ENCODE results near the gene PUSL1.

Gene PUSL1

DNA sequence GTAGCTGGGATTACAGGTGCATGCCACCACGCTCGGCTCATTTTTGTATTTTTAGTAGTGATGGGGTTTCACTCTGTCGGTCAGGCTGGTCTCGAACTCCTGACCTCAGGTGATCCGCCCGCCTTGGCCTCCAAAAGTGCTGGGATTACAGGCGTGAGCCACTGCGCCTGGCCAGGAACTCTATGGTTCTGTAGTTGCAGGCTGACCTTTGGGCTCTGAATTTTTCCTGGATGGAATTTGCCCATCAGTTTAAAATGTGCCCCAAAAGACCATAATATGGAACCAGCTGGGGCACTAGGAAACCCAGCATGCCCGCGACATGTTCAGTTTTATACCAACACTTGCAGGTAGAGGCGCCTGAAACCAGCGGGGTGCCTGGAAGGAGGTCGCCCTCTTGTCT is 29.8 kb upstream of the PUSL1 start:
- no peak overlapping the region for H3K27ac ChIP-seq
- DNase-seq (ENCODE audit: low read depth, low spot score) = no peak

DNA sequence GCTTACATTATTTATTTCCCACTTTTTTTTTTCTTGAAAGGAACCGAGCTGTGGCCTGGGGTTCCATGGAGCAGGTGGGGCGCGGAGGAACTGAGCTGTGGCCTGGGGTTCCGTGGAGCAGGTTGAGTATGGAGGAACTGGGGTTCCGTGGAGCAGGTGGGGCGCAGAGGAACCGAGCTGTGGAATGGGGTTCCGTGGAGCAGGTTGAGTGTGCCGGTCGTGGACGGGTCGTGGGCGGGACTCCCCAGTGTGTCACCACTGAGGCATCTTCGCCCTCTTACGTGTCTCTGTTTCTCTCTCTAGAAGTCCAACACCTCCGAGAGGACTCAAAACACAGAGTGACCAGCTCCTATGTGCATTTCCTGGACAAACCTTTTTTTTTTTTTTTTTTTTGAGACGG is 29.4 kb upstream of the PUSL1 start:
- no peak overlapping the region for H3K27ac ChIP-seq
- DNase-seq (ENCODE audit: low read depth, low spot score) = no peak

DNA sequence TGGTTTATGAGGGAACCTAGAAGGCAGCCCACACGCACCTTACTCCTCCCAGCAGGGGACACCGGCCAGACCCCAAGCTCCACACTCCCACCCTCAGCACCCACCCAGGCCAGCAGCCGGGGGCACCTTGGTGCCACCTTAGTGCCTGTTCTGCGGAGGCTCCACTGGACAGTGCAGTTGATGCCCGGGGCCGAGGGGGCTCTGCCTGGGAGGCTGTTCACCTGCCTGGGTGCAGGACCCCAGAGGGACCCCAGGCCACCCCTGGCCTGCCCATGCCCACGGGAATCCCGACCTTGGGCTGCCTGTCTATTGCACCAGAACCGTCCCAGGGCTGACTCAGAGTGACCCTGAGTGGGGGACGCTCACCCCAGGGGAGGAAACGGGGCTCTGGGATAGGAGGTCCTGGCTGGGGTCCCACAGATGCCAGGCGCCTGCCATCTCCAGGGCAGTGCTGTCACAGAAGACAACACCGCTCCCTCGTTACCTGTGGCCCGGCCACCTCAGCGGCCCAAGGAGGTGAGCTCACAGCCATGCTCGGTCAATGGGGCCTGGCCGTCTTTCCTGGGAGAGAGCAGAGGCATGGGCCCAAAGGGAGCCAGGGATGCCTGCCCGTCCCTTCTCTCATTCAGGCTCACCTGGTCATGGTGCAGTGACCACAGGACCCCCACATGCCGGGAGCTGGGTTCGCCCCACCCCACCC is 27.5 kb upstream of the PUSL1 start:
- DNase-seq (ENCODE audit: low read depth, low spot score) = no peak

DNA sequence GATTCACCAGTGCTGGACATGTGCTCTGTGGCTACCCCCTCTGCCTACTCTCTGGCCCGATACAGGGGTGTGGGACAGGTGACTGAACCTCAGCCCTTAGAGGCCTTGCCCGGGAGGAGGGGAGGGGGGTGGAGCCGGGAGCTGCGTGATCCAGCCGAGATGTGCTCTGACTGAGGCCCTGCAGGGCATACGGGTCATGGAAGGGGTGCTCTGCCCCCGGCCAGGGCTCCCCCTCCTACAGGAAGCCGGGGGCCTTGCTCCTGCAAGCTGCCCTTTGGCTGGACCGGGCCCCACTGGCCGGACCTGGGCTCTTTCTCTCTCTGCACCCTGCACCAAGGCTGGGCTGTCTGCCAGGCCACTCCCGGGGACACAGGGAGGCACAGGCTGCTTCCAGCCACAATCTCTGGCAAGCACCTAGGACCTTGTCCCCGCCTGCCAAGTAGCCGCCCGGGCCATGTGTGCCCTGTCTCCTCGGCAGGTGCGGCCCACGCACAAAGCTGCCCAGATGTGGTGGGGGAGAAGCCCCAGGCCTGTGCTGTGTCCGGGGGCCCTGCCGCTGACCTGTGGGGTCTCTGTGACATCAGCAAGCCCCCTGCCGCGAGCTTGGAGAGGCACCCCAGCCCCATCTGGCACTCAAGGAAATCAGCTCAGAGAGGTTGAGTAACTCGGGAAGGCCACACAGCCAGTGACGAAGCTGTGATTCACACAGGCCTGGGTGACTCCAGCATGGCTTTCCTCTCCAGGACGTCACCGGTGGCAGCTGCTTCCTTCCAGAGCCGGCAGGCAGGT is 26.7 kb upstream of the PUSL1 start:
- no peak for DNase-seq (ENCODE audit: low read depth, low spot score)
- peak overlapping the region; percentile 60 for H3K27ac ChIP-seq

More for the DNA sequence above, 27.5 kb upstream of the PUSL1 start:
- no peak overlapping the region for H3K27ac ChIP-seq

DNA sequence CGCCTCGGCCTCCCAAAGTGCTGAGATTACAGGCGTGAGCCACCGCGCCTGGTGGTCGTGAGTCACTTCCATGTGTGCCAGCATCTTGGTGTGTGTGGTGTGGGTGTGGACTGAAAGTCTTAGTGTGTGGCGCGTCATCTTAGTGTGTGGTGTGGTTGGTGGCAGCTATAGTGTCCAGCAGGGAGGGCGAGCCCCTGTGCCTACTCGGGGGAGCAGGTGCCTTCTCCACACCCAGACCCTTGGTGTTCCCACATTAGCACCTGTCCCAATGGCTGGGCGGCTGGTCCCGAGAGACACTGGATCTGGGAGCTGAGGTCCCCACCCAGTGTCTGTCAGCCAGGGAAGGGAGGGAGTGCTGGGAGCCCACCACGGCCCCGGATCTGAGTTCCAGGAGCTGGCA is 25.4 kb upstream of the PUSL1 start:
- H3K27ac ChIP-seq = peak overlapping the region; percentile 60
- no peak for DNase-seq (ENCODE audit: low read depth, low spot score)

DNA sequence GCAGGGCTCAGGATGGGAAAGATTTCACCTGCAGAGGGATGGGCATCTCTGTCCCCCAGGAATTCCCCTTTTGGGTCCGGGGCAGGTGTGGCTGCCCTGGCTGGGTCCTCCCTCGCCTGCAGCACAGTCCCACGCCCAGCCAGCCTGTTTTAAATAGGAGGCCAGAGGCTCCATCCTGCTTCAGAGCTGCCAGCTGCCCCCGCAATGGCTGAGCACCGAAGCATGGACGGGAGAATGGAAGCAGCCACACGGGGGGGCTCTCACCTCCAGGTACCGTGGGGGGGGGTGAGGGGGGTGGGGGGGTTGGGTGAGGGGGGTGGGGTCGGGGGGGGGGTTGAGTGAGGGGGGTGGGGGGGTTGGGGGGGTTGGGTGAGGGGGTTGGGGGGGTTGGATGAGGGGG is 24.6 kb upstream of the PUSL1 start:
- no peak overlapping the region for H3K27ac ChIP-seq
- DNase-seq (ENCODE audit: low read depth, low spot score) = no peak

DNA sequence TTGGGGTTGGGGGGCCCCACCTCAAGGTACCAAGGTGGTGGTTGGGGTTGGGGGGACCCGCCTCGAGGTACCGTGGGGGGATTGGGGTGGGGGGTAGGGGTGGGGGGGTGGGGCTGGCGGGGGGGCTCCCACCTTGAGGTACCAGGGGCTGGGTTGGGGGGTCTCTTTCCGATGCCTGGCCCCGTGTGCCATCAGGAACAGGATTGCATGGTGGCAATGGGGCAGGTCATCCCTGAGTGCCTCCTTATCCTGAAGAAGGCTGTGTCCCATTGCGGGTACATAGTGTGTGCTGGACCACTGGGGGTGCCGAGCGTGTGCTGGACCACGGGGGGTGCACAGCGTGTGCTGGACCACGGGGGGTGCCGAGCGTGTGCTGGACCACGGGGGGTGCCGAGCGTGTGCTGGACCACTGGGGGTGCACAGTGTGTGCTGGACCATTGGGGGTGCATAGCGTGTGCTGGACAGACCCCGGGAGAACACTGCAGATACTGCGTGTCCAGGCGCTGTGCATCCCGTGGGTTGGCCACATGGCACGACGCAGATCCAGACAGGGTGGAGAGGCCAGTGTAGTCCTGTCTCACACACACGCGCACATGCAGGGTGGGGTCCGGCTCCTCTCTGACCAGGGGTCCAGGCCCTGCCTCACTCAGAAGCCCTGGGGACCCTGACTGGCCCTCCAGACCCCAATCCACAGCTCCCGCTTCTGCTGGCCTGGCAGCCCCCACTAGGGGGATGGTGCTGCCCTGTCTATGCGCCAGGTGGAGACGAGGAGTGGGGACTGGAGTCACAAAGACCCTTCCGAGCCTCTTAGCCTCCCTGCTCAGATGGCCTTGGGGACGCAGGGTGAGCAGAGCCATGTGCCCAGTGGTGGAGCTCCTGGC is 23.9 kb upstream of the PUSL1 start:
- H3K27ac ChIP-seq = no peak overlapping the region
- DNase-seq (ENCODE audit: low read depth, low spot score) = no peak

DNA sequence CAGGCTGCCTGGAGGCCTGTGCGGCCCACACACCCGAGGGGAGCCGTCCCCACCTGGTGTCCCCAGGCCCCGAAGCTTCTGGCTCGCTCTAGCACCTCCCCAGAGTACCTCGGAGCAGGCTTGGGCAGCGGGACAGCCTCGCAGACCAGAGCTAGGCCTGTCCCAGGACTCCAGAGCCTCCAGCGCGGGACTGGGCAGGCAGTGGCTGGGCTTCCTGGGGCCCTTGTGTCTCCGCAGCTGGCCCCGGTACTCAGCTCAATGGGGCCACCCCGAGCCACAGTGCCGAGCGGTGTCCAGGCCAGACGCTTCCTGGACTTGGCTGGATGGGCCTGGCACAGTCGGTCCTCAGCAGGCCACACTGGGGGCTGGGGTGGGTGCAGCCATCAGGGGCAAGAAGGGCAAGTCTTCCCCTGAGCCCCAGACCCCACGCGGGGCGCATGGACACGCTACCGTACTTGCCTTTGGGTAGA is 23.3 kb upstream of the PUSL1 start:
- no peak overlapping the region for H3K27ac ChIP-seq
- no peak for DNase-seq (ENCODE audit: low read depth, low spot score)

DNA sequence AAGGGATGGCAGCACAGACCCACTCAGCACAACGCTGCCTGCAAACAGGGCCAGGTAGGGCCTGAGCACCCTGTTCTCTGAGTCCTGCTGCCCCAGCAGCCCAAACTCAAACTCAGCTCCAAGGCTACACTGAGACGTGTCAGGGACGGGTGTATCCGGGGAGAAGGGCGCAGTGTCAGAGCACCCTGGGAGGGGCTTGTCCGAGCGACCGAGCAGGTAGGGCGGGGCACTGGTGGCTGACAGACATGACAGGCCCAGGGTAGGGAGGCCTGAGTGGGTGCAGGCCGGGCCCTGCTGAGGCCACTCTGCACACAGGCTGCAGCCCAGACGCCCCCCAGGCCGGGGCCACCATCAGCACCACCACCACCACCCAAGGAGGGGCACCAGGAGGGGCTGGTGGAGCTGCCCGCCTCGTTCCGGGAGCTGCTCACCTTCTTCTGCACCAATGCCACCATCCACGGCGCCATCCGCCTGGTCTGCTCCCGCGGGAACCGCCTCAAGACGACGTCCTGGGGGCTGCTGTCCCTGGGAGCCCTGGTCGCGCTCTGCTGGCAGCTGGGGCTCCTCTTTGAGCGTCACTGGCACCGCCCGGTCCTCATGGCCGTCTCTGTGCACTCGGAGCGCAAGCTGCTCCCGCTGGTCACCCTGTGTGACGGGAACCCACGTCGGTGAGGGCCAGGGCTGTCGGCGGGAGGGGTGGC is 22.6 kb upstream of the PUSL1 start:
- no peak for DNase-seq (ENCODE audit: low read depth, low spot score)
- H3K27ac ChIP-seq = no peak overlapping the region

DNA sequence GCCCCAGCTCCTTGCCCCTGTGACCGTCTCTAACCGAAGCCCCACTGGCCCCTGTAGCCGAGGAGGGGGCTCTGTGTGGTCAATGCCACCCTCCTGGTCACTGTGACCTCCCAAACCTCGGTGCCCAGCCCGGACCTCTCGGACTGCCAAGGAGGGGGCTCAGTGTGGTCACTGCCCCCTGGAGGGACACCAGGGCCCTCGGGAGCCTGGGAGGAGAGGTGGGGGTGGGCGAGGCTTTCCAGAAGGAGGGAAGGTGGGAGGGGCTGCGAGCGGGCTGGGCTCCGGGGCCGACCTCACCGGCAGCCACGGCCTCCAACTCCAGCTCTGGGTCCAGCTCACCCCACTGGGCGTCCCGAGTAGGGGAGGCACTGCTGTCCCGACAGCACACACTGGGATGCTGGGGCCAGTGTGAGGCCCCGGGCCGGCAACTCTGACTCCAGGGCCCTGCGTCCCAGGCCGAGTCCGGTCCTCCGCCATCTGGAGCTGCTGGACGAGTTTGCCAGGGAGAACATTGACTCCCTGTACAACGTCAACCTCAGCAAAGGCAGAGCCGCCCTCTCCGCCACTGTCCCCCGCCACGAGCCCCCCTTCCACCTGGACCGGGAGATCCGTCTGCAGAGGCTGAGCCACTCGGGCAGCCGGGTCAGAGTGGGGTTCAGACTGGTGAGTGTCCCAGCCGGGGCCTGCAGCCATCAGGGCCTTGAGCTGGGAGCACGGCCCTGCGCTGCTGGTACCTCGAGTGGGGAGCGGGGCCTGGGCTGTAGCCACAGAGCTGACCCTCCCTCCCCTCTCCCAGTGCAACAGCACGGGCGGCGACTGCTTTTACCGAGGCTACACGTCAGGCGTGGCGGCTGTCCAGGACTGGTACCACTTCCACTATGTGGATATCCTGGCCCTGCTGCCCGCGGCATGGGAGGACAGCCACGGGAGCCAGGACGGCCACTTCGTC is 21.8 kb upstream of the PUSL1 start:
- no peak overlapping the region for H3K27ac ChIP-seq
- DNase-seq (ENCODE audit: low read depth, low spot score) = no peak

DNA sequence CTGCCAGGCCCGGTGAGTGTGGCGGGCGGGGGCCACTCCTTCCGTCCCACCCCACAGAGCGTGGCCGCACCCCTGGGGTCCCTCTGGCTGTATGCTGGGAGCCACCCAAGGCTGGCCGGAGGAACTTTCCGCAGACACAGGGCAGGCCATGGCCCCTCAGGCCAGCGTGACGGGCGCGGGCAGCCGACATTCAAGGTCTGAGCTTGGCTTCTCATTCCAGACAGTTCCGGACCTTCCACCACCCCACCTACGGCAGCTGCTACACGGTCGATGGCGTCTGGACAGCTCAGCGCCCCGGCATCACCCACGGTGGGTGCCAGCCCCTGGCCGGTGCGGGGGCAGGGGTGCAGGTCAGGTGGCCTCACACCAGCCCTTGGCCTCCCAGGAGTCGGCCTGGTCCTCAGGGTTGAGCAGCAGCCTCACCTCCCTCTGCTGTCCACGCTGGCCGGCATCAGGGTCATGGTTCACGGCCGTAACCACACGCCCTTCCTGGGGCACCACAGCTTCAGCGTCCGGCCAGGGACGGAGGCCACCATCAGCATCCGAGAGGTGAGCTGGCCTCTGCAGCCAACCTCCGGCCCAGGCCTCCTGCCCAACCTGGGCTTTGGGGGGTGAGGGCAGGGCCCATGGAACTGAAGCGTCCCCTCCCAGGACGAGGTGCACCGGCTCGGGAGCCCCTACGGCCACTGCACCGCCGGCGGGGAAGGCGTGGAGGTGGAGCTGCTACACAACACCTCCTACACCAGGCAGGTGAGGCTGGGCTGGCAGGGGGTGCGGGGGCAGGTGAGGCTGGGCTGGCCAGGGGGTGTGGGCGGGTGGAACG is 20.9 kb upstream of the PUSL1 start:
- no peak for DNase-seq (ENCODE audit: low read depth, low spot score)
- no peak overlapping the region for H3K27ac ChIP-seq

DNA sequence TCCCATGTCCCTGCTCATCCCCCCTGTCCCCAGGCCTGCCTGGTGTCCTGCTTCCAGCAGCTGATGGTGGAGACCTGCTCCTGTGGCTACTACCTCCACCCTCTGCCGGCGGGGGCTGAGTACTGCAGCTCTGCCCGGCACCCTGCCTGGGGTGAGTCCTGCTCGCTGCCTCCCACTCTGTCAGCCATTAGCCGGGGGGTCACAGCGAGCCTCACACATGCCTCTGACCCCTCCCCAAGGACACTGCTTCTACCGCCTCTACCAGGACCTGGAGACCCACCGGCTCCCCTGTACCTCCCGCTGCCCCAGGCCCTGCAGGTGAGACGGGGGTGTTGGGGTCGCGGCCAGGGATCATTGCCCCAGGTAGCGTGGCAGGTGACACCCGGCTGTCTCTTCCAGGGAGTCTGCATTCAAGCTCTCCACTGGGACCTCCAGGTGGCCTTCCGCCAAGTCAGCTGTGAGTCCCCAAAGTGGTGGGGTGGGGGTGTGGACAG is 18.1 kb upstream of the PUSL1 start:
- H3K27ac ChIP-seq = no peak overlapping the region
- no peak for DNase-seq (ENCODE audit: low read depth, low spot score)

DNA sequence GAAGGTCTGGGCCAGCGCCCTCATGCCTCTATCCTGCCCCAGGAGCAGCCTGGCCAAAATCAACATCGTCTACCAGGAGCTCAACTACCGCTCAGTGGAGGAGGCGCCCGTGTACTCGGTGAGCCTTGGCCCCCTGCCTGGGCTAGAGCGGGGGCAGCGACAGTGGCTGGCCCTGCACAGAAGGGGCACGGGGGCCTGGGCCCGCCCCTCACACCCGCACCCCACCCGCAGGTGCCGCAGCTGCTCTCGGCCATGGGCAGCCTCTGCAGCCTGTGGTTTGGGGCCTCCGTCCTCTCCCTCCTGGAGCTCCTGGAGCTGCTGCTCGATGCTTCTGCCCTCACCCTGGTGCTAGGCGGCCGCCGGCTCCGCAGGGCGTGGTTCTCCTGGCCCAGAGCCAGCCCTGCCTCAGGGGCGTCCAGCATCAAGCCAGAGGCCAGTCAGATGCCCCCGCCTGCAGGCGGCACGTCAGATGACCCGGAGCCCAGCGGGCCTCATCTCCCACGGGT is 17.3 kb upstream of the PUSL1 start:
- no peak for DNase-seq (ENCODE audit: low read depth, low spot score)
- H3K27ac ChIP-seq = no peak overlapping the region

DNA sequence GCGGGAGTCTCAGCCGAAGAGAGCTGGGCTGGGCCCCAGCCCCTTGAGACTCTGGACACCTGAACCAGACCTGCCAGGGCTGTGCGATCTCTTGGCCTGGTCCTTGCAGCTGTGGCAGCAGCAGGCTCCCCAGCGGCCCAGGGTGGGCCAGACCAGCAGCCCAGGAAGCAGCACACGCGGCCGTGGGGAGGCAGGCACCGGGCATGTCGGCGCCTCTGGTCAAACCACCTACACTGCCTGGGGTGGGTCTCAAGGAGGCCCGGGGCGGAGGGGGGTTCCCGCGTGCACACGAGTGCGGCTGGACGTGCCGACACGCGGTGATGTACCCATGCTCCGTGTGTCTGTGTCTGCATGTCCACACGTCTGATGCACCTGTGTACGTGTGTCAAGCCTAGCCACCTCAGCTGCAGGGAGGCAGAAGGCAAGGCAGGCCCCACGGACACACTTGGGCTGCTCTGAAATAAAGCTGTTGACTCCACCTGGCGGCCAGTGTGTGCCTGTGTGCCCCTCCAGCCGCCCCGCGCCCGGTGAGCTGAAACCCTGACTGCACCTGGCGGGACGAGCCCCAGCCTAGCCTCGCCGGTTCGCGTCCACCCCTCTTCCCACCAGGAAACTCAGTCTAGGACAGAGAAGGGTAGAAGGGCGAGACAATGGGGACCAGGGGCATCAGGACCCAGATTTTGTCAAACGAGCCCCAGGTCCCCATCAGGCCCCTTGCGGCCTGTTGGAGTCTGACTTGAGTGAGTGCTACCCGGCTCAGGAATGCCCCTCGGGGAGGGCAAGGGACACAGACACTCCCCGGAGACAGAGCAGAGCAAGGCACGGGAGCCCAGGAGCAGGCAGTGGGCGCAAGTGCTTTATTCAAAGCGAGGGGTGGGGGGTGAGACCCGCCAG is 16.6 kb upstream of the PUSL1 start:
- peak; percentile 26 for DNase-seq (ENCODE audit: low read depth, low spot score)
- H3K27ac ChIP-seq = no peak overlapping the region

DNA sequence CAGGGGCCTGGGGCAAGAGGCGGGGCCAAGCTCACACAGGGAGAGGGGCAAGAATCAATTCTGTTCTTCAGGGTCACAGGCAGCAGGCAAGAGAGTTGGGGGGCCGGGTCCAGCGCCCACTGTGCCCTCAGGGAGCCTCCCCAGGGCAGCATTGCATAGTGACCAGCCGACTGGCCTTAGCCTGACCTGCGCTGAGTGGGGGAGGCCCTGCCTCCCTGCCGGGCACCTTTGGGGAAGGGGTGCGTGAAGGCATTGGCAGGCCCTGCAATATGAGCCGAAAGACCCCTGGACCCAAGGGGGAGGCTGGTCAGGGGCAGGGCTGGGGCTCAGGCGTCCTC is 16.0 kb upstream of the PUSL1 start:
- no peak for DNase-seq (ENCODE audit: low read depth, low spot score)
- no peak overlapping the region for H3K27ac ChIP-seq

DNA sequence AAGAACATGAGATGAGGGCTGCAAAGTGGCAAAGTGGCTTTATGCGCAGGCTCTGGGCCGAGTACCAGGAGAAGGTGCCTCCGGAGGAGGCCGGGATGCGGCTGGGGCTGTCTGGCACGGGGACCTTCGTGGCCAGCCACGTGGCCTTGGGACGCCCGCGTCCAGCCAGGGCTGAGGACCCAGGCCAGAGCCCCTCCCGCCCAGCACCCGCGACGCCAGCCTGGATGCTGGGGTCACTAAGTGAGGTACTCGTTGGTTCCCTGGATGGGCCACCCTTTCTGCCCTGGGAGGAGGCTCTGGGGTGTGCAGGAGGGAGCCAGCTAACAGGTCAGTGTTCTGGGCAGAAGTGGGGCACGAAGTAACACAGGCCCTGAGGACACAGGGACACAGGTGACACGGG is 15.5 kb upstream of the PUSL1 start:
- DNase-seq (ENCODE audit: low read depth, low spot score) = no peak
- no peak overlapping the region for H3K27ac ChIP-seq

Measured in epithelial cell of prostate (primary cell).